ENCODE measurements around the gene ARHGDIB.

The ARHGDIB gene

GRCh38 chr12:14976658-14977057 is 15.3 kb upstream of the ARHGDIB start:
- no peak overlapping the region for H3K4me3 ChIP-seq (ENCODE audit: control insufficient read depth, low read depth, low read length)
- DNase-seq (ENCODE audit: low read depth): no peak
- no peak for TF ChIP-seq CTCF (conservative IDR thresholded peaks at IDR 0.05; ENCODE audit: control insufficient read depth, insufficient read depth, low read depth, low read length)

GRCh38 chr12:14975457-14975856 is 14.1 kb upstream of the ARHGDIB start:
- DNase-seq (ENCODE audit: low read depth): no peak
- no peak overlapping the region for H3K4me3 ChIP-seq (ENCODE audit: control insufficient read depth, low read depth, low read length)
- no peak for TF ChIP-seq CTCF (conservative IDR thresholded peaks at IDR 0.05; ENCODE audit: control insufficient read depth, insufficient read depth, low read depth, low read length)

GRCh38 chr12:14974633-14975032 is 13.2 kb upstream of the ARHGDIB start:
- no peak overlapping the region for H3K4me3 ChIP-seq (ENCODE audit: control insufficient read depth, low read depth, low read length)
- no peak for TF ChIP-seq CTCF (conservative IDR thresholded peaks at IDR 0.05; ENCODE audit: control insufficient read depth, insufficient read depth, low read depth, low read length)
- DNase-seq (ENCODE audit: low read depth): no peak

- TF ChIP-seq CTCF (conservative IDR thresholded peaks at IDR 0.05; ENCODE audit: control insufficient read depth, insufficient read depth, low read depth, low read length): no peak
- no peak for DNase-seq (ENCODE audit: low read depth)
- H3K4me3 ChIP-seq (ENCODE audit: control insufficient read depth, low read depth, low read length): no peak within 1 kb of the TSS
Observed at GRCh38 chr12:14972816-14973215, 11.4 kb upstream of the ARHGDIB start, which contains the start of gene PDE6H. Gene PDE6H, plus strand, starts transcription at chr12:14973042. Its CDS starts 4,971 bp downstream, at chr12:14978013.

GRCh38 chr12:14970473-14970872 is 9.1 kb upstream of the ARHGDIB start:
- DNase-seq (ENCODE audit: low read depth): peak; percentile 21
- H3K4me3 ChIP-seq (ENCODE audit: control insufficient read depth, low read depth, low read length): no peak overlapping the region
- no peak for TF ChIP-seq CTCF (conservative IDR thresholded peaks at IDR 0.05; ENCODE audit: control insufficient read depth, insufficient read depth, low read depth, low read length)

- H3K4me3 ChIP-seq (ENCODE audit: control insufficient read depth, low read depth, low read length): no peak overlapping the region
- DNase-seq (ENCODE audit: low read depth): no peak
- TF ChIP-seq CTCF (conservative IDR thresholded peaks at IDR 0.05; ENCODE audit: control insufficient read depth, insufficient read depth, low read depth, low read length): no peak
Observed at GRCh38 chr12:14968478-14968877, 7.1 kb upstream of the ARHGDIB start.

GRCh38 chr12:14965221-14965620 is 3.8 kb upstream of the ARHGDIB start:
- no peak for TF ChIP-seq CTCF (conservative IDR thresholded peaks at IDR 0.05; ENCODE audit: control insufficient read depth, insufficient read depth, low read depth, low read length)
- H3K4me3 ChIP-seq (ENCODE audit: control insufficient read depth, low read depth, low read length): no peak overlapping the region
- no peak for DNase-seq (ENCODE audit: low read depth)
